IMR-90 (cell line): Measurements from ENCODE around the gene MAP2. TPM values are rescaled to one million over a fixed set of nuclear protein-coding genes. Genes with fewer than 3 reads are reported as not detected.

Source experiments
- ATAC-seq: fragments of 200-7000 bp; cut with Tn5 transposase; 2 replicates; pipeline ENCODE4 v1.9.1; 2020; ENCODE audit warnings: low read depth, mild to moderate bottlenecking, moderate library complexity
- BruUV-seq: library from RNA; stranded (reverse); fragments of 400-500 nt; replicated peaks from 2 replicates; lab custom pipeline; 2021; lab: Mats Ljungman, UMichigan
- CTCF ChIA-PET: fragments of 300-600 bp; formaldehyde crosslinking; extraction: SDS; loops from one replicate; lab custom pipeline; 2021; ENCODE audit warnings: antibody characterized with exemption; lab: Yijun Ruan, JAX
- POLR2A ChIA-PET: fragments of 300-600 bp; sonication (Branson Sonifier 250); formaldehyde crosslinking; loops from one replicate; lab custom pipeline; 2022; ENCODE audit warnings: antibody characterized with exemption; ENCODE audit not compliant: unreplicated experiment; lab: Charles Lee
- DNase-seq: peaks from one replicate; pipeline ENCODE4 v3.0.0; 2013
- H2AFZ ChIP-seq: replicated peaks from 2 replicates; pipeline ENCODE3; 2013; ENCODE audit warnings: low read length, mild to moderate bottlenecking; ENCODE audit not compliant: poor library complexity
- H2AK5ac ChIP-seq: 2 replicates; pipeline ENCODE4 v1.6.1; 2013; ENCODE audit warnings: low read depth, low read length, inconsistent platforms
- H2AK9ac ChIP-seq: replicated peaks from 2 replicates; pipeline ENCODE3; 2013; ENCODE audit warnings: mild to moderate bottlenecking, low read depth, low read length, moderate library complexity; ENCODE audit not compliant: poor library complexity
- H2BK120ac ChIP-seq: 2 replicates; pipeline ENCODE4 v1.6.1; 2013; ENCODE audit warnings: low read depth, low read length, inconsistent platforms
- H2BK15ac ChIP-seq: 3 replicates; pipeline ENCODE4 v1.6.1; 2013; ENCODE audit warnings: low read depth, low read length, inconsistent platforms
- H2BK20ac ChIP-seq: 2 replicates; pipeline ENCODE4 v1.6.1; 2013; ENCODE audit warnings: low read depth, mild to moderate bottlenecking, inconsistent platforms, low read length, moderate library complexity
- H2BK5ac ChIP-seq: 2 replicates; pipeline ENCODE4 v1.6.1; 2013; ENCODE audit warnings: mild to moderate bottlenecking, low read depth, low read length, inconsistent platforms; ENCODE audit not compliant: poor library complexity, severe bottlenecking
- H3K14ac ChIP-seq: replicated peaks from 2 replicates; pipeline ENCODE4 v1.6.1; 2013; ENCODE audit warnings: low read depth, low read length, inconsistent platforms
- H3K18ac ChIP-seq: 2 replicates; pipeline ENCODE4 v1.6.1; 2013; ENCODE audit warnings: low read depth, low read length, control low read depth
- H3K23ac ChIP-seq: 2 replicates; pipeline ENCODE4 v1.6.1; 2013; ENCODE audit warnings: low read depth, low read length, inconsistent platforms
- H3K27ac ChIP-seq: 2 replicates; pipeline ENCODE4 v1.5.1; 2013; ENCODE audit warnings: mild to moderate bottlenecking, control low read depth, low read length; ENCODE audit not compliant: insufficient read depth
- H3K27me3 ChIP-seq: 2 replicates; pipeline ENCODE4 v1.6.1; 2013; ENCODE audit warnings: low read length; ENCODE audit not compliant: control insufficient read depth, insufficient read depth
- H3K36me3 ChIP-seq: 2 replicates; pipeline ENCODE4 v1.6.1; 2013; ENCODE audit warnings: low read length, mixed read lengths; ENCODE audit not compliant: control insufficient read depth, insufficient read depth
- H3K4ac ChIP-seq: 2 replicates; pipeline ENCODE4 v1.6.1; 2013; ENCODE audit warnings: low read depth, low read length, inconsistent platforms
- H3K4me1 ChIP-seq: 2 replicates; pipeline ENCODE4 v1.6.1; 2013; ENCODE audit warnings: low read length, mixed read lengths; ENCODE audit not compliant: control insufficient read depth, insufficient read depth
- H3K4me2 ChIP-seq: 2 replicates; pipeline ENCODE4 v1.6.1; 2013; ENCODE audit warnings: low read depth, mild to moderate bottlenecking, control low read depth, low read length, moderate library complexity
- H3K4me3 ChIP-seq: 2 replicates; pipeline ENCODE4 v1.5.1; 2013; ENCODE audit warnings: low read depth, mild to moderate bottlenecking, control low read depth, low read length, moderate library complexity; ENCODE audit not compliant: insufficient read depth
- H3K56ac ChIP-seq: 2 replicates; pipeline ENCODE4 v1.6.1; 2013; ENCODE audit warnings: low read length, inconsistent platforms; ENCODE audit not compliant: insufficient read depth; ENCODE audit errors: extremely low read depth
- H3K79me1 ChIP-seq, 2 experiments: 2 replicates each; pipeline ENCODE4 v1.6.1; 2013; ENCODE audit warnings: low read length in 2 of 2, inconsistent platforms in 1 of 2, low read depth in 1 of 2
- H3K9ac ChIP-seq: 2 replicates; pipeline ENCODE4 v1.6.1; 2013; ENCODE audit warnings: low read depth, low read length, control low read depth
- H3K9me1 ChIP-seq: 2 replicates; pipeline ENCODE4 v1.6.1; 2013; ENCODE audit warnings: low read length, inconsistent platforms; ENCODE audit not compliant: insufficient read depth
- H3K9me3 ChIP-seq: 2 replicates; pipeline ENCODE4 v1.6.1; 2013; ENCODE audit warnings: low read length; ENCODE audit not compliant: control insufficient read depth, insufficient read depth
- H4K20me1 ChIP-seq: 2 replicates; pipeline ENCODE4 v1.6.1; 2013; ENCODE audit warnings: low read length, inconsistent platforms; ENCODE audit not compliant: insufficient read depth
- H4K5ac ChIP-seq: 2 replicates; pipeline ENCODE4 v1.6.1; 2013; ENCODE audit warnings: mild to moderate bottlenecking, low read depth, low read length, control low read depth
- H4K8ac ChIP-seq, 2 experiments: 2 replicates each; pipeline ENCODE4 v1.6.1; 2013; ENCODE audit warnings: low read depth in 2 of 2, low read length in 2 of 2, control low read depth in 1 of 2, inconsistent platforms in 1 of 2
- H4K91ac ChIP-seq: 2 replicates; pipeline ENCODE4 v1.6.1; 2013; ENCODE audit warnings: low read depth, low read length, inconsistent platforms; ENCODE audit not compliant: insufficient read depth
- BHLHE40 ChIP-seq: fragments of 150-350 bp; IDR thresholded peaks from 2 replicates; pipeline ENCODE4 v1.6.1; 2016; ENCODE audit warnings: mild to moderate bottlenecking, low read depth, low read length
- CHD1 ChIP-seq: IDR thresholded peaks from 2 replicates; pipeline ENCODE4 v1.6.1; 2012; ENCODE audit warnings: low read depth, low read length, improper control_type of control experiment
- CTCF ChIP-seq: conservative IDR thresholded peaks from 2 replicates; pipeline ENCODE4 v1.5.1; 2012; ENCODE audit warnings: mild to moderate bottlenecking, low read depth, low read length, improper control_type of control experiment
- ELK1 ChIP-seq: fragments of 150-350 bp; IDR thresholded peaks from 2 replicates; pipeline ENCODE4 v1.6.1; 2016; ENCODE audit warnings: low read depth, mild to moderate bottlenecking, low read length, moderate library complexity, borderline replicate concordance
- FOS ChIP-seq: fragments of 150-350 bp; IDR thresholded peaks from 2 replicates; pipeline ENCODE4 v1.6.1; 2016; ENCODE audit warnings: low read depth, low read length
- MAFK ChIP-seq: IDR thresholded peaks from 2 replicates; pipeline ENCODE4 v1.6.1; 2012; ENCODE audit warnings: low read depth, low read length, improper control_type of control experiment
- MAZ ChIP-seq: IDR thresholded peaks from 2 replicates; pipeline ENCODE4 v1.6.1; 2012; ENCODE audit warnings: low read depth, mild to moderate bottlenecking, low read length, improper control_type of control experiment, moderate library complexity, borderline replicate concordance
- MXI1 ChIP-seq: IDR thresholded peaks from 2 replicates; pipeline ENCODE4 v1.6.1; 2012; ENCODE audit warnings: low read depth, mild to moderate bottlenecking, low read length, moderate library complexity, borderline replicate concordance
- POLR2A ChIP-seq: IDR thresholded peaks from 2 replicates; pipeline ENCODE4 v1.6.1; 2012; ENCODE audit warnings: mild to moderate bottlenecking, low read depth, low read length
- RAD21 ChIP-seq: IDR thresholded peaks from 2 replicates; pipeline ENCODE4 v1.6.1; 2012; ENCODE audit warnings: low read length, improper control_type of control experiment
- RFX5 ChIP-seq: IDR thresholded peaks from 2 replicates; pipeline ENCODE4 v1.8.0; 2012; ENCODE audit warnings: low read depth, mild to moderate bottlenecking, low read length, moderate library complexity
- SMC3 ChIP-seq: fragments of 150-350 bp; IDR thresholded peaks from 2 replicates; pipeline ENCODE4 v1.6.1; 2016; ENCODE audit warnings: low read depth, mild to moderate bottlenecking, antibody characterized with exemption, low read length, moderate library complexity
- USF2 ChIP-seq: fragments of 150-350 bp; IDR thresholded peaks from 2 replicates; pipeline ENCODE4 v1.6.1; 2017; ENCODE audit warnings: mild to moderate bottlenecking, antibody characterized with exemption, low read length, low read depth
- WGBS, 2 experiments: methylation state at CpG; one replicate each; pipeline versions ENCODE4 v1.1.5 to v1.1.7; 2013; ENCODE audit warnings: missing lambda C conversion rate in 2 of 2; ENCODE audit not compliant: insufficient read length in 1 of 2; ENCODE audit errors: extremely low coverage in 2 of 2; 5-methylcytosine and 5-hydroxymethylcytosine counted together
- dilution Hi-C: fragments of 300-500 bp; cut with HindIII; formaldehyde crosslinking; loops from one replicate; pipeline ENCODE4 v1.14.3; 2018; ENCODE audit warnings: low sequenced_read_pairs; ENCODE audit not compliant: unreplicated experiment
- in situ Hi-C: fragments of 300-500 bp; cut with MboI; formaldehyde crosslinking; loops from 3 replicates; pipeline ENCODE4 v1.14.3; 2019; ENCODE audit warnings: low sequenced_read_pairs, inconsistent platforms, mixed read lengths
- intact Hi-C: fragments of 100-400 bp; cut with micrococcal nuclease; formaldehyde crosslinking; loops from 2 replicates; pipeline ENCODE4 v1.10.0; 2022
- polyA plus RNA-seq, 3 experiments: library from polyadenylated mRNA; depleted of rRNA; stranded (reverse); fragments of >200 nt; gene quantifications; 2 replicates each; pipeline ENCODE4 v1.2.3, GENCODE V29; 2012; ENCODE audit warnings: low replicate concordance in 1 of 3
- total RNA-seq: library from RNA; depleted of rRNA; stranded (reverse); fragments of >200 nt; gene quantifications from 2 replicates; pipeline ENCODE4 v1.2.3, GENCODE V29; 2012

MAP2 gene
- total and polyA plus RNA-seq, 2 of the 4 experiments (the other 2 are of a cell fraction): 0.29 to 0.36 TPM

- H3K9me3 ChIP-seq: no peaks in the 10 kb centered on the region
- H2BK5ac ChIP-seq: no peak overlapping the region
- no peak for TF ChIP-seq SMC3
- TF ChIP-seq CTCF: no peak
- no peak for TF ChIP-seq RAD21
- TF ChIP-seq BHLHE40: no peak
- TF ChIP-seq MXI1: no peak
- TF ChIP-seq ELK1: no peak
- TF ChIP-seq MAZ: no peak
- TF ChIP-seq FOS: no peak
- TF ChIP-seq RFX5: no peak
- no peak for TF ChIP-seq CHD1
- no peak for TF ChIP-seq USF2
- no peak for TF ChIP-seq POLR2A
- TF ChIP-seq MAFK: no peak
- no peak overlapping the region for H4K91ac ChIP-seq
- no peak overlapping the region for H3K18ac ChIP-seq
- intact Hi-C loops (no loop called here), dilution Hi-C loops (no loop called here), in situ Hi-C loops (no loop called here)
- no peaks in the 10 kb centered on the region for H3K36me3 ChIP-seq
- H3K56ac ChIP-seq: no peak overlapping the region
- no peak overlapping the region for H2AK5ac ChIP-seq
- no TSS peak for BruUV-seq
- no peaks in the 10 kb centered on the region for H3K79me1 ChIP-seq
- ChIA-PET CTCF (interaction anchor here (0.5 kb wide), 1 partner anchor 246 kb away, joined by 6 read pairs; no protein-coding TSS in a partner anchor), POLR2A (no interaction called here)
- H3K4me1 ChIP-seq: no peaks in the 10 kb centered on the region
- no peak overlapping the region for H2BK15ac ChIP-seq
- no peak overlapping the region for H2AK9ac ChIP-seq
- WGBS, 2 experiments: no CpG with 5 or more reads among the region's 9 CpGs
- H4K8ac ChIP-seq: no peak overlapping the region
- no peak overlapping the region for H3K23ac ChIP-seq
- DNase-seq (no peak), ATAC-seq (no peak)
- H3K9ac ChIP-seq: no peak overlapping the region
- no peak overlapping the region for H3K4me3 ChIP-seq
- H3K14ac ChIP-seq: no peak overlapping the region
- H3K4me2 ChIP-seq: no peak overlapping the region
- no peak overlapping the region for H2BK20ac ChIP-seq
- no peak overlapping the region for H2BK120ac ChIP-seq
- H3K27ac ChIP-seq: no peak overlapping the region
- no peaks in the 10 kb centered on the region for H3K9me1 ChIP-seq
- H2AFZ ChIP-seq: no peak overlapping the region
- no peaks in the 10 kb centered on the region for H3K27me3 ChIP-seq
- no peaks in the 10 kb centered on the region for H4K20me1 ChIP-seq
- H3K4ac ChIP-seq: no peak overlapping the region
- H4K5ac ChIP-seq: no peak overlapping the region
These were observed 263.6 kb downstream of the MAP2 start for GRCh38 chr2:209687323-209687969.
